GM12878 (cell line): Measurements from ENCODE around the gene MYO16. TPM values are rescaled to one million over a fixed set of nuclear protein-coding genes. Genes with fewer than 3 reads are reported as not detected.

Source experiments
- ATAC-seq: fragments of 200-7000 bp; cut with Tn5 transposase; 3 replicates; pipeline ENCODE4 v1.9.1; 2020; ENCODE audit warnings: mild to moderate bottlenecking, moderate library complexity
- BruUV-seq: library from RNA; stranded (reverse); fragments of 400-500 nt; replicated peaks from 2 replicates; lab custom pipeline; 2021; lab: Mats Ljungman, UMichigan
- CTCF ChIA-PET: fragments of 300-600 bp; sonication (Branson Sonifier 250); formaldehyde crosslinking; extraction: SDS; loops from one replicate; lab custom pipeline; 2021; ENCODE audit warnings: inconsistent platforms; lab: Yijun Ruan, JAX
- POLR2A ChIA-PET: fragments of 350-600 bp; formaldehyde crosslinking; extraction: SDS; loops from one replicate; lab custom pipeline; 2021; ENCODE audit warnings: inconsistent platforms; lab: Charles Lee
- RAD21 ChIA-PET: fragments of 300-600 bp; sonication (Branson Sonifier 250); formaldehyde crosslinking; loops from one replicate; lab custom pipeline; 2023; ENCODE audit warnings: antibody characterized with exemption; ENCODE audit not compliant: unreplicated experiment; lab: Charles Lee
- SMC1A ChIA-PET: fragments of 300-600 bp; sonication (Branson Sonifier 250); formaldehyde crosslinking; loops from one replicate; lab custom pipeline; 2023; ENCODE audit not compliant: unreplicated experiment, uncharacterized antibody; lab: Charles Lee
- DNase-seq: peaks from one replicate; pipeline ENCODE4 v3.0.0-alpha.2; 2011; ENCODE audit warnings: low read depth, low spot score
- FAIRE-seq: peaks from 3 replicates; lab custom pipeline; 2011; peaks lifted over from hg19 to GRCh38; lab: Jason Lieb, UNC
- H2AFZ ChIP-seq: 2 replicates; pipeline ENCODE4 v1.6.0; 2011; ENCODE audit warnings: low read depth, low read length, control low read depth; ENCODE audit not compliant: control insufficient read depth
- H3K27ac ChIP-seq: 2 replicates; pipeline ENCODE4 v1.5.1; 2011; ENCODE audit warnings: control low read depth; ENCODE audit not compliant: control insufficient read depth, insufficient read depth
- H3K27me3 ChIP-seq, 2 experiments: replicated peaks in 1 of 2; 2 replicates each; pipeline versions ENCODE4 v1.6.0 to v1.6.1; 2011; ENCODE audit warnings: low read length in 1 of 2; ENCODE audit not compliant: control insufficient read depth in 2 of 2, insufficient read depth in 2 of 2
- H3K36me3 ChIP-seq, 2 experiments: 2 replicates each; pipeline ENCODE4 v1.5.1; 2011; ENCODE audit warnings: low read length in 1 of 2; ENCODE audit not compliant: control insufficient read depth in 2 of 2, insufficient read depth in 2 of 2
- H3K4me1 ChIP-seq: 2 replicates; pipeline ENCODE4 v1.6.1; 2011; ENCODE audit warnings: mild to moderate bottlenecking, low read length, moderate library complexity, mixed read lengths; ENCODE audit not compliant: control insufficient read depth, insufficient read depth
- H3K4me2 ChIP-seq: 2 replicates; pipeline ENCODE4 v1.6.0; 2011; ENCODE audit warnings: control low read depth; ENCODE audit not compliant: control insufficient read depth, insufficient read depth
- H3K4me3 ChIP-seq: fragments of 200-600 bp; sonication (generic); 2 replicates; pipeline ENCODE4 v1.5.1; 2016
- H3K79me2 ChIP-seq: 2 replicates; pipeline ENCODE4 v1.6.0; 2011; ENCODE audit warnings: low read length; ENCODE audit not compliant: control insufficient read depth, insufficient read depth
- H3K9ac ChIP-seq: 2 replicates; pipeline ENCODE4 v1.8.0; 2011; ENCODE audit warnings: low read length, control low read depth, mixed read lengths; ENCODE audit not compliant: control insufficient read depth, insufficient read depth
- H3K9me3 ChIP-seq: replicated peaks from 3 replicates; pipeline ENCODE4 v1.5.1; 2011; ENCODE audit warnings: mild to moderate bottlenecking, low read length; ENCODE audit not compliant: control insufficient read depth, insufficient read depth
- H4K20me1 ChIP-seq: 2 replicates; pipeline ENCODE4 v1.6.0; 2011; ENCODE audit not compliant: control insufficient read depth, insufficient read depth
- BMI1 ChIP-seq: fragments of 450-650 bp; IDR thresholded peaks from 2 replicates; pipeline ENCODE4 v1.6.1; 2016; ENCODE audit warnings: mild to moderate bottlenecking, moderate library complexity, borderline replicate concordance
- HDAC2 ChIP-seq: fragments of 200-600 bp; sonication (generic); IDR thresholded peaks from 2 replicates; pipeline ENCODE4 v1.6.1; 2017
- HDAC6 ChIP-seq: fragments of 200-600 bp; sonication (generic); IDR thresholded peaks from one replicate; pipeline ENCODE4 v1.8.0; 2017; ENCODE audit warnings: antibody characterized with exemption; ENCODE audit not compliant: unreplicated experiment
- KAT2A ChIP-seq: conservative IDR thresholded peaks from 2 replicates; pipeline ENCODE4 v1.6.1; 2011; ENCODE audit warnings: low read depth, low read length; ENCODE audit not compliant: control insufficient read depth
- KLF5 ChIP-seq: fragments of 450-650 bp; IDR thresholded peaks from 2 replicates; pipeline ENCODE4 v1.6.1; 2014; ENCODE audit warnings: mild to moderate bottlenecking; ENCODE audit not compliant: partially characterized antibody
- MEF2A ChIP-seq: IDR thresholded peaks from 2 replicates; pipeline ENCODE4 v1.6.1; 2011; ENCODE audit warnings: low read depth, mild to moderate bottlenecking, low read length, moderate library complexity; ENCODE audit not compliant: insufficient read depth
- MXI1 ChIP-seq: fragments of 150-350 bp; IDR thresholded peaks from 2 replicates; pipeline ENCODE4 v1.6.1; 2011; ENCODE audit warnings: low read depth, mild to moderate bottlenecking, inconsistent platforms, low read length, improper control_type of control experiment
- PAX8 ChIP-seq: fragments of 450-650 bp; IDR thresholded peaks from 2 replicates; pipeline ENCODE4 v1.6.1; 2017; ENCODE audit warnings: mild to moderate bottlenecking, moderate library complexity
- RB1 ChIP-seq: fragments of 450-650 bp; formaldehyde crosslinking; IDR thresholded peaks from 2 replicates; pipeline ENCODE4 v1.6.1; 2017; ENCODE audit warnings: mild to moderate bottlenecking, borderline replicate concordance
- RELA ChIP-seq: fragments of 450-650 bp; IDR thresholded peaks from 2 replicates; pipeline ENCODE4 v1.8.0; 2014; ENCODE audit warnings: borderline replicate concordance; ENCODE audit not compliant: partially characterized antibody
- RUNX3 ChIP-seq: IDR thresholded peaks from 2 replicates; pipeline ENCODE4 v1.6.1; 2012; ENCODE audit warnings: low read length, inconsistent platforms
- STAT1 ChIP-seq: fragments of 450-650 bp; conservative IDR thresholded peaks from 2 replicates; pipeline ENCODE4 v1.6.1; 2014; ENCODE audit warnings: antibody characterized with exemption, mild to moderate bottlenecking
- STAT3 ChIP-seq: IDR thresholded peaks from 2 replicates; pipeline ENCODE4 v1.6.1; 2011; ENCODE audit warnings: low read depth, low read length, improper control_type of control experiment
- TBL1XR1 ChIP-seq: IDR thresholded peaks from 2 replicates; pipeline ENCODE4 v1.6.1; 2012; ENCODE audit warnings: low read depth, low read length, improper control_type of control experiment
- USF1 ChIP-seq: IDR thresholded peaks from 2 replicates; pipeline ENCODE4 v1.6.1; 2011; ENCODE audit warnings: borderline replicate concordance, low read depth, mild to moderate bottlenecking, moderate library complexity, mixed read lengths, low read length; ENCODE audit not compliant: insufficient read depth; ENCODE audit errors: extremely low read length
- ZNF592 ChIP-seq: fragments of 450-650 bp; IDR thresholded peaks from 2 replicates; pipeline ENCODE4 v1.6.1; 2017; ENCODE audit warnings: mild to moderate bottlenecking, moderate library complexity
- WGBS: methylation state at CpG from one replicate; pipeline ENCODE4 v1.1.6; 2016; ENCODE audit warnings: low lambda C conversion rate; ENCODE audit not compliant: insufficient replicate concordance, insufficient coverage; ENCODE audit errors: missing lambda C conversion rate; 5-methylcytosine and 5-hydroxymethylcytosine counted together
- in situ Hi-C: fragments of 300-500 bp; cut with MboI; formaldehyde crosslinking; loops from 9 replicates; pipeline ENCODE4 v1.14.3; 2018; ENCODE audit warnings: mixed read lengths
- intact Hi-C: fragments of 100-400 bp; cut with micrococcal nuclease; formaldehyde crosslinking; loops from one replicate; pipeline ENCODE4 v1.14.2; 2022; ENCODE audit not compliant: unreplicated experiment
- polyA plus RNA-seq, 11 experiments: library from polyadenylated mRNA; depleted of rRNA in 4 of 11; unstranded in 6 of 11; stranded (reverse) in 5 of 11; fragments of >200 nt; fragmentation: Nextera tagmentation in 4 of 11; fragmentation: Illumina TruSeq in 1 of 11; extraction: Ambion mirVana in 4 of 11; extraction: Trizol in 1 of 11; gene quantifications; 1 replicate in 1 of 11; 2 replicates in 10 of 11; pipeline versions ENCODE4 v1.2.1 to v1.2.3, GENCODE V29; 2011 to 2016; ENCODE audit warnings: inconsistent platforms in 2 of 11, missing spikeins in 2 of 11, low read depth in 1 of 11
- total RNA-seq, 4 experiments: library from RNA; depleted of rRNA in 3 of 4; stranded (reverse); fragments of >200 nt in 3 of 4; fragmentation: Illumina TruSeq in 1 of 4; extraction: Trizol in 1 of 4; gene quantifications; 2 replicates each; pipeline versions ENCODE4 v1.2.1 to v1.2.3, GENCODE V29; 2013 to 2021
- TF ChIP-seq, protein P1 (sequence below): fragments of 450-650 bp; conservative IDR thresholded peaks from 2 replicates; pipeline ENCODE4 v1.6.1; 2017; ENCODE audit warnings: mild to moderate bottlenecking, moderate library complexity
- TF ChIP-seq, protein P2 (sequence below): fragments of 450-650 bp; IDR thresholded peaks from 2 replicates; pipeline ENCODE4 v1.6.1; 2014; ENCODE audit warnings: mild to moderate bottlenecking

MYO16 gene
- total and polyA plus RNA-seq, 10 of the 15 experiments (the other 5 are each of a cell fraction or from before 2014, with no cell fraction given): under 0.01 to 1.7 (median 0.05) TPM; not detected in 4

DNA sequence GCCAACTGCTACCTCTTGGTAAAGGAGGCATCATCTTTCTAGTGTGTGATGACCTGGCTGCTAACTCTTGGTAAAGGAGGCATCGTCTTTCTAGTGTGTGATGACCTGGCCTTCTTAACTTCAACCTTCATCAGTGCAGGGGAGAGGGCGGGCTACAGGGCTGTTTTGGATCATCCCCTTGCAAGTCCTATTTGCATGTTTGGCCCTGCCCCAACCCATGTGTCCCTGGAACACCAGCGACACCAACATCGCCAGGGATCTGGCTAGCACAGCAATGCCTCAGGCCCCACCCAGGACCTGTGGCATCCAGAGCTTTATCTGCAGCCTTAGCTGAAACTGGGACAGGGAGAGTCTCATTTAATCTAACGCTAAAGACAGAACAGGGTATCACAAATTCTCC lies 492.4 kb downstream of the MYO16 start:
- DNase-seq: no peak
- CTCF ChIA-PET: no interaction called here
- ATAC-seq: no peak
- Histone ChIP-seq H3K79me2 (no peaks in the 10 kb centered on the region), H3K27ac (no peak overlapping the region), H2AFZ (no peak overlapping the region), H3K36me3 (no peaks in the 10 kb centered on the region), H4K20me1 (no peaks in the 10 kb centered on the region), H3K4me3 (no peak overlapping the region), H3K9ac (no peak overlapping the region), H3K4me1 (no peaks in the 10 kb centered on the region), H3K27me3 (no peaks in the 10 kb centered on the region), H3K4me2 (no peak overlapping the region), H3K9me3 (no peaks in the 10 kb centered on the region)
- SMC1A ChIA-PET: no interaction called here
- RAD21 ChIA-PET: no interaction called here
- intact Hi-C loops (no loop called here), in situ Hi-C loops (no loop called here)
- no TSS peak for BruUV-seq
- POLR2A ChIA-PET: no interaction called here
- FAIRE-seq: no peak
- 46% methylated on average over 5 of the region's 5 CpGs for WGBS
- no peak for TF ChIP-seq KAT2A
- TF ChIP-seq RELA: no peak
- TF ChIP-seq HDAC6: no peak
- TF ChIP-seq BMI1: no peak
- TF ChIP-seq MXI1: no peak
- no peak for TF ChIP-seq TBL1XR1
- TF ChIP-seq PAX8: no peak
- TF ChIP-seq, protein P1, sequence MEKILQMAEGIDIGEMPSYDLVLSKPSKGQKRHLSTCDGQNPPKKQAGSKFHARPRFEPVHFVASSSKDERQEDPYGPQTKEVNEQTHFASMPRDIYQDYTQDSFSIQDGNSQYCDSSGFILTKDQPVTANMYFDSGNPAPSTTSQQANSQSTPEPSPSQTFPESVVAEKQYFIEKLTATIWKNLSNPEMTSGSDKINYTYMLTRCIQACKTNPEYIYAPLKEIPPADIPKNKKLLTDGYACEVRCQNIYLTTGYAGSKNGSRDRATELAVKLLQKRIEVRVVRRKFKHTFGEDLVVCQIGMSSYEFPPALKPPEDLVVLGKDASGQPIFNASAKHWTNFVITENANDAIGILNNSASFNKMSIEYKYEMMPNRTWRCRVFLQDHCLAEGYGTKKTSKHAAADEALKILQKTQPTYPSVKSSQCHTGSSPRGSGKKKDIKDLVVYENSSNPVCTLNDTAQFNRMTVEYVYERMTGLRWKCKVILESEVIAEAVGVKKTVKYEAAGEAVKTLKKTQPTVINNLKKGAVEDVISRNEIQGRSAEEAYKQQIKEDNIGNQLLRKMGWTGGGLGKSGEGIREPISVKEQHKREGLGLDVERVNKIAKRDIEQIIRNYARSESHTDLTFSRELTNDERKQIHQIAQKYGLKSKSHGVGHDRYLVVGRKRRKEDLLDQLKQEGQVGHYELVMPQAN: no peak
- TF ChIP-seq STAT1: no peak
- no peak for TF ChIP-seq ZNF592
- no peak for TF ChIP-seq KLF5
- no peak for TF ChIP-seq HDAC2
- no peak for TF ChIP-seq RB1
- TF ChIP-seq, protein P2, sequence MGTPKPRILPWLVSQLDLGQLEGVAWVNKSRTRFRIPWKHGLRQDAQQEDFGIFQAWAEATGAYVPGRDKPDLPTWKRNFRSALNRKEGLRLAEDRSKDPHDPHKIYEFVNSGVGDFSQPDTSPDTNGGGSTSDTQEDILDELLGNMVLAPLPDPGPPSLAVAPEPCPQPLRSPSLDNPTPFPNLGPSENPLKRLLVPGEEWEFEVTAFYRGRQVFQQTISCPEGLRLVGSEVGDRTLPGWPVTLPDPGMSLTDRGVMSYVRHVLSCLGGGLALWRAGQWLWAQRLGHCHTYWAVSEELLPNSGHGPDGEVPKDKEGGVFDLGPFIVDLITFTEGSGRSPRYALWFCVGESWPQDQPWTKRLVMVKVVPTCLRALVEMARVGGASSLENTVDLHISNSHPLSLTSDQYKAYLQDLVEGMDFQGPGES: no peak
- no peak for TF ChIP-seq RUNX3
- TF ChIP-seq USF1: no peak
- TF ChIP-seq MEF2A: no peak
- TF ChIP-seq STAT3: no peak
